Activated CD8-positive, alpha-beta memory T cell treated with anti-CD3 and anti-CD28 coated beads, Interleukin-2, amount 10 ng/mL, durations not matched to agents 7 days and 5 days (primary cell): Measurements from ENCODE around the gene TP73. TPM values are rescaled to one million over a fixed set of nuclear protein-coding genes. Genes with fewer than 3 reads are reported as not detected.

ENCODE experiments used
- ATAC-seq: fragments of 150-1000 bp; cut with Tn5 transposase; one replicate; pipeline ENCODE4 v1.10.0; 2021; ENCODE audit warnings: moderate library complexity
- CTCF ChIA-PET: fragments of 350-600 bp; sonication (Branson Sonifier 250); formaldehyde crosslinking; loops from one replicate; lab custom pipeline; 2021; ENCODE audit warnings: antibody characterized with exemption; lab: Charles Lee
- DNase-seq: peaks from one replicate; pipeline ENCODE4 v3.0.0-alpha.2; 2020
- H3K27ac Mint-ChIP-seq: one replicate; pipeline ENCODE4 v1.8.0; 2021; ENCODE audit warnings: mild to moderate bottlenecking, mixed read lengths
- H3K27me3 Mint-ChIP-seq: one replicate; pipeline ENCODE4 v1.8.0; 2021; ENCODE audit warnings: mixed read lengths
- H3K36me3 Mint-ChIP-seq: one replicate; pipeline ENCODE4 v1.8.0; 2021; ENCODE audit warnings: mild to moderate bottlenecking, mixed read lengths
- H3K4me1 Mint-ChIP-seq: one replicate; pipeline ENCODE4 v1.8.0; 2021; ENCODE audit warnings: mixed read lengths
- H3K4me3 Mint-ChIP-seq: one replicate; pipeline ENCODE4 v1.8.0; 2021; ENCODE audit warnings: mild to moderate bottlenecking, moderate library complexity, mixed read lengths
- H3K9me3 Mint-ChIP-seq: one replicate; pipeline ENCODE4 v1.8.0; 2022; ENCODE audit warnings: low read depth, mixed read lengths
- total RNA-seq, 2 experiments: library from RNA; stranded (reverse); gene quantifications; one replicate each; pipeline ENCODE4 v1.2.3, GENCODE V29; 2021

The TP73 gene
- total RNA-seq, 2 experiments from 2014 or later: 2.1 to 15.2 TPM

GRCh38 chr1:3702990-3703728 is 50.8 kb downstream of the TP73 start:
- DNase-seq (no peak), ATAC-seq (no peak)
- H3K4me3 Mint-ChIP-seq: no peak overlapping the region
- H3K36me3 Mint-ChIP-seq: no peaks in the 10 kb centered on the region
- no peaks in the 10 kb centered on the region for H3K9me3 Mint-ChIP-seq
- CTCF ChIA-PET: no interaction called here
- no peaks in the 10 kb centered on the region for H3K4me1 Mint-ChIP-seq
- H3K27ac Mint-ChIP-seq: no peak overlapping the region
- peaks cover 7% of the 10 kb centered on the region for H3K27me3 Mint-ChIP-seq

DNA sequence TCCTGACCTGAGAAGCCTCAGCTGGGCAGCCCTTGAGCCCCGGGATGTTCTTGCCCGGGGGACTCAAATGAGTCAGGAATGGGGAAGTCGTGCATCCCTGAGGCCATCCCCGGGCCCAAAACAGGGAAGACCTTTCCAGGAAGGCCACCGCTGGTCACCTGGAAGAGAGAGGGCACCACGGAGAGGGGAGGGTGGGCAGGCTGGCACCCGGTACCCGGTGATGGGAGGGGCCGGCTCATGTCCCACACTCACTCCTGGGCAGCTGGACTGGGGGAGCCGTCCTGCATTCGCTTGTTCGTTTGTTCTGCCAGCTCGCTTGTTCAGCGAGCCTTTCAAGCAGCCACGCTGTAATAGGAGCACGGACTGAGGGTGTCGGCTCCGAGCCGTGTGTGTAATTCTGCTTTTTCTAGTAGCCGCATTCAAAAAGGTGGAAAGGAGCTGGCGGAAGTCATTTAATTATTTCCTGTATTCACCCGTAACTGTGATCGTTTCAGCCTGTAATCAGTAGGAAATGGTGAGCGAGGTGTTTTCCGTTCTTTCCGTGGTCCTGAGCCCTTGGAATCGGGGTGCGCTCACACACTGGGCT is 51.6 kb downstream of the TP73 start:
- no peaks in the 10 kb centered on the region for H3K36me3 Mint-ChIP-seq
- H3K9me3 Mint-ChIP-seq: no peaks in the 10 kb centered on the region
- CTCF ChIA-PET: no interaction called here
- peaks cover 10% of the 10 kb centered on the region for H3K27me3 Mint-ChIP-seq
- no peak overlapping the region for H3K4me3 Mint-ChIP-seq
- H3K4me1 Mint-ChIP-seq: no peaks in the 10 kb centered on the region
- ATAC-seq: no peak
- DNase-seq: no peak
- H3K27ac Mint-ChIP-seq: no peak overlapping the region

- ATAC-seq (no peak), DNase-seq (no peak)
- Mint-ChIP-seq H3K4me3 (no peak overlapping the region), H3K9me3 (no peaks in the 10 kb centered on the region), H3K27ac (no peak overlapping the region), H3K4me1 (no peaks in the 10 kb centered on the region), H3K36me3 (no peaks in the 10 kb centered on the region), H3K27me3 (peaks cover 14% of the 10 kb centered on the region)
- CTCF ChIA-PET: no interaction called here
Measured at GRCh38 chr1:3705341-3705950, 53.1 kb downstream of the TP73 start.

DNA sequence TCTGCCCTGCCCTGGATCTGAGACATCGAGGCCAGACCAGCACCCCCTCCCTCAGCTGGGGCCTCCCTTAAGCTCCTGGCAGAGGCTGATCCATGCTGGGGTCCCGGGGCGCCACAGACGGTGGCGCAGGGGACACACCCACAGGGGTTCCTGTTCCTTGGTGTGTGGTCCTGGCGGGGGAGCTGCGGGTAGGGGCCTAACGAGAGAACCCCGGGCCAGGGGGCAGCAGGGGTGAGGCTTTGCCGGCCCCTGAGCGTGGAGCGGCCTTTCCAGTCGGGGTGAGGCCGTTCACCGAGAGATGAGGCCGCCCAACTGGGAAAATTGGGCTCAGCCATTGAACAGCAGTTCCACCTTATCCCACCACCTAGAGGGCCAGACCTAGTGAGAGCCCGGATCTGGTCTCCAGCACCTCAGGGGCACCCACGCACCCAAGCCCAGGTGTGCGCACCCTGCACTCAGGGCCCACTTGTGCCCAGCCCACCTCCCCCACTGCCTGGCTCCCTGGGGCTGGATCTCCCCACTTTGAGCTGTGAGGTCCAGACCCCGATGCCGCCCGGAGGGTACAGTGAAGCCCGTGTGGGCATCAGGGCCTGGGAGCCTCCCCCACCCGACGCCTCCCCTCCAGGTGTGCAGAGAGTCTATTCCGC is 54.5 kb downstream of the TP73 start:
- Mint-ChIP-seq H3K27ac (no peak overlapping the region), H3K4me3 (no peak overlapping the region), H3K4me1 (no peaks in the 10 kb centered on the region), H3K9me3 (no peaks in the 10 kb centered on the region), H3K36me3 (no peaks in the 10 kb centered on the region), H3K27me3 (peaks cover 14% of the 10 kb centered on the region)
- DNase-seq (no peak), ATAC-seq (no peak)
- CTCF ChIA-PET: no interaction called here

GRCh38 chr1:3707298-3707938 is 55.1 kb downstream of the TP73 start:
- Mint-ChIP-seq H3K36me3 (no peaks in the 10 kb centered on the region), H3K4me3 (no peak overlapping the region), H3K4me1 (no peaks in the 10 kb centered on the region), H3K9me3 (no peaks in the 10 kb centered on the region), H3K27ac (no peak overlapping the region), H3K27me3 (peaks cover 14% of the 10 kb centered on the region)
- CTCF ChIA-PET: no interaction called here
- no peak for DNase-seq
- ATAC-seq: no peak

- Mint-ChIP-seq H3K36me3 (no peaks in the 10 kb centered on the region), H3K9me3 (no peaks in the 10 kb centered on the region), H3K4me1 (no peaks in the 10 kb centered on the region), H3K4me3 (no peak overlapping the region), H3K27me3 (peaks cover 14% of the 10 kb centered on the region), H3K27ac (no peak overlapping the region)
- no peak for DNase-seq
- CTCF ChIA-PET: interaction anchor here (1.3 kb wide), 1 partner anchor 17 kb away, joined by 3 read pairs; no protein-coding TSS in a partner anchor
- ATAC-seq: no peak
Measured at GRCh38 chr1:3707939-3708328, 55.6 kb downstream of the TP73 start.

DNA sequence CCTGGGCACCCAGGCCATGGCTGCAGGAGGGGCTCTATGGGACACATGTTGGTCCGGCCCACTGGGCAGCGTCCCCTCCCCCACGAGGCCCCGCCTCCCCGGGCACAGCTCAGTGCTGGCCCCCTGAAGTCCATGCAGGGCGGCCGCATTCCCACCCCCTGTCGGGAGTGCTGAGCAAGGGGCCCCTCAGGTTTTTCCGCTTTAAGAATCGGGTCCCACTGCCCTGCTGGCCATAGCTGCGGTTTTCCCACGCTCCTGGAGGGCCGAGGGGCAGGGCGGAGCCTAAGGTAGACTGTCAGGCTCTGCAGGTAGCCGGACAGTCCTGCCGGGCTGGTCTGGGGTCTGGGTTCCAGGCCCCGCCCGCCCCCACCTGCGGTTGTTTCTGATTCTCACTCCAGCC is 56.5 kb downstream of the TP73 start:
- CTCF ChIA-PET: interaction anchor here (1.3 kb wide), 1 partner anchor 16 kb away, joined by 3 read pairs; no protein-coding TSS in a partner anchor
- ATAC-seq: no peak

GRCh38 chr1:3710251-3710650 is 57.9 kb downstream of the TP73 start:
- H3K27me3 Mint-ChIP-seq: peaks cover 11% of the 10 kb centered on the region
- ATAC-seq (no peak), DNase-seq (no peak)
- H3K4me1 Mint-ChIP-seq: no peaks in the 10 kb centered on the region
- CTCF ChIA-PET: no interaction called here
- H3K27ac Mint-ChIP-seq: no peak overlapping the region
- H3K9me3 Mint-ChIP-seq: no peaks in the 10 kb centered on the region
- H3K36me3 Mint-ChIP-seq: no peaks in the 10 kb centered on the region
- no peak overlapping the region for H3K4me3 Mint-ChIP-seq

More for the DNA sequence above, 56.5 kb downstream of the TP73 start:
- Mint-ChIP-seq H3K4me1 (no peaks in the 10 kb centered on the region), H3K36me3 (no peaks in the 10 kb centered on the region), H3K9me3 (no peaks in the 10 kb centered on the region), H3K4me3 (no peak overlapping the region), H3K27ac (no peak overlapping the region), H3K27me3 (peaks cover 14% of the 10 kb centered on the region)
- no peak for DNase-seq

- Mint-ChIP-seq H3K27me3 (peaks cover 11% of the 10 kb centered on the region), H3K4me1 (no peaks in the 10 kb centered on the region), H3K27ac (no peak overlapping the region), H3K9me3 (no peaks in the 10 kb centered on the region), H3K4me3 (no peak overlapping the region), H3K36me3 (no peaks in the 10 kb centered on the region)
- CTCF ChIA-PET: interaction anchor here (0.8 kb wide), 1 partner anchor 16 kb away, joined by 3 read pairs; no protein-coding TSS in a partner anchor
- no peak for DNase-seq
- ATAC-seq: no peak
Measured at GRCh38 chr1:3711381-3711779, 59.1 kb downstream of the TP73 start.

DNA sequence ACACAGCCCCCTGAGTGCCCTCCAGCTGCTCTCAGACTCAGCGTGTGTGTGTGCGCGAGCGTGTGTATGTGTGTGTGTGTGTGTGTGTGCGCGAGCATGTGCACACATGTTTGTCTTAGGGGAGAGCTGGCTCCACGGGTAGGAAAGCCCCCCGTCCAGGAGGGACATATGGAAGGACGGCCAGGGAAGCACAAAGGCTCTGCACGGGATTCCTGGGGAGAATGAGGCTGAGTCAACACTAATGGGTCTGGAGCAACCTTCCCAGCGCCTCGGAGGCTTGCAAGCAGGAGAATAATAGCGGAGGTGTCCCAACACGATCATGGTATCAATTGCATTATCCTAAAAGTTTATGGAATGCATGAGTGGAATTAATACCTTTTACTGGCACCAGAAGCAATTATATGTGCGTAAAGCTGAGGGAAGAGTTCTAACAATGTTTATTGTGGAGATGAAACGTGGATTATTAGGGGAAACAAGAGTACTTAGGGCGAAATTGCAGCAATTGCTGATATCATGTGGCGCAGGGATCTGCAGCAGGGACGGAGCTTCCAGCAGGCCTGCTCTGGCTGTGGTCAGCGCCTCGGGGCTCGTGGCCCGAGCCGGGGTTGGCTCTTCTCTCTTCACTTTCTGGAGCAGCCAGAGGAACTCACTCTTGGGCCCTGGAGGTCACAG is 59.6 kb downstream of the TP73 start:
- Mint-ChIP-seq H3K4me1 (no peaks in the 10 kb centered on the region), H3K4me3 (no peak overlapping the region), H3K27me3 (peaks cover 11% of the 10 kb centered on the region), H3K36me3 (no peaks in the 10 kb centered on the region), H3K9me3 (no peaks in the 10 kb centered on the region), H3K27ac (no peak overlapping the region)
- CTCF ChIA-PET: interaction anchor here (1.0 kb wide), 1 partner anchor 13 kb away, joined by 6 read pairs; no protein-coding TSS in a partner anchor
- no peak for DNase-seq
- ATAC-seq: no peak

- no peak for DNase-seq
- ATAC-seq: no peak
- H3K9me3 Mint-ChIP-seq: no peaks in the 10 kb centered on the region
- H3K36me3 Mint-ChIP-seq: no peaks in the 10 kb centered on the region
- H3K27ac Mint-ChIP-seq: no peak overlapping the region
- H3K4me3 Mint-ChIP-seq: no peak overlapping the region
- CTCF ChIA-PET: interaction anchor here (1.0 kb wide), 1 partner anchor 12 kb away, joined by 6 read pairs; no protein-coding TSS in a partner anchor
- H3K27me3 Mint-ChIP-seq: peaks cover 9% of the 10 kb centered on the region
- H3K4me1 Mint-ChIP-seq: no peaks in the 10 kb centered on the region
Measured at GRCh38 chr1:3712573-3713535, 60.5 kb downstream of the TP73 start.

GRCh38 chr1:3713840-3714239 is 61.5 kb downstream of the TP73 start:
- Mint-ChIP-seq H3K36me3 (no peaks in the 10 kb centered on the region), H3K9me3 (no peaks in the 10 kb centered on the region), H3K27me3 (peaks cover 4% of the 10 kb centered on the region), H3K4me3 (no peak overlapping the region), H3K4me1 (no peaks in the 10 kb centered on the region), H3K27ac (no peak overlapping the region)
- CTCF ChIA-PET: interaction anchor here (1.9 kb wide), 1 partner anchor 10 kb away, joined by 9 read pairs; no protein-coding TSS in a partner anchor
- DNase-seq (no peak), ATAC-seq (no peak)
